ENCODE results near the gene SLCO3A1. TPM values are rescaled to one million over a fixed set of nuclear protein-coding genes. Genes with fewer than 3 reads are reported as not detected.

SLCO3A1 gene
- total and polyA plus RNA-seq, 12 donors, result 1.8 to 26.6 (median 17.2) TPM

DNA sequence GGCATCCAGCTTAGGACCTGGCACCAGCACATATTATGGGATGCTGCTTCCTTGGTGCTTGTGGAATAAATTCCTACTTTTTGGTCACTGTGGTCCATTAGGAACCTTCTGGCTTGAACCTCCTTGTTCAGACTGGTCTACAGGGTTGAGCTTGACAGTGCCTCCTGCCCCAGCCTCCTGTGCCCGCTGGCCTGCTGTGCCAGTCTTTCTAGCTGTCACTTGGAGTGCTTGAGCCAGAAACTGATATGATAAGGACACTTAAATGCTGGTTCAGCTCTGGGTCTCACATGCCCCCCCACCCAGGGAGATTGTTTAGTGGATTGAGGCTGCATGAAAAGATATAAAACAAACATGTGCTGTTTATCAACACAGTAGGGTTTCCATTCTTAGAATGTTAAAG is 147.8 kb downstream of the SLCO3A1 start:
- Histone ChIP-seq H3K36me3 (replicated peaks in 1 of 2) (no peaks in the 10 kb centered on the region), H3K27me3 (no peaks in the 10 kb centered on the region), H3K4me1 (replicated peaks in 1 of 2) (no peaks in the 10 kb centered on the region), H3K9me3 (replicated peaks in 1 of 3) (no peaks in the 10 kb centered on the region), H3K4me3 (no peak overlapping the region), H3K27ac (no peak overlapping the region)
- no peak for TF ChIP-seq POLR2A (IDR thresholded peaks at IDR 0.05)
- DNase-seq, result no peak
- intact Hi-C loops (cut with DNase I), result no loop called here
- WGBS, 4 donors, result 90 to 100% (median 97%) methylated on average over 1 of the region's 1 CpG

DNA sequence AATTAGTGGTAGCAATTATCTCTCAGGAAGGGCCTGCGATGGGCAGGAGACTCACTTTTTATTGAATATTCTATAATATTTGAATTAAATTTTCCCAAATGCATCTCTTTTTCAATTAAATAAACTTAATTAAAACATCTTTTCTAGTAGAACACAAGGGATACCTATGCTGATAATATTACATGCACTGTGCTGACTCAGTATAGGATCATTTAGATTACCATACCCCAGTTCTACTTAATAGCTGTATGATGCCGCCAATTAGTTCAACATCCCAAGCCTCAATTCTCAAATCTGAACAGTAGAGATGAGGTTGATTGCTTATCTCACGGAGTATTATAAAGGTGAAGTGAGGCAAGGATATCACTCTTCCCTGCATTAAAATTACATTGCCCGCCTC is 149.2 kb downstream of the SLCO3A1 start:
- no peaks in the 10 kb centered on the region for H3K9me3 ChIP-seq (replicated peaks in 1 of 3)
- H3K4me1 ChIP-seq (replicated peaks in 1 of 2), result no peaks in the 10 kb centered on the region
- intact Hi-C loops (cut with DNase I), result no loop called here
- TF ChIP-seq, protein P1, sequence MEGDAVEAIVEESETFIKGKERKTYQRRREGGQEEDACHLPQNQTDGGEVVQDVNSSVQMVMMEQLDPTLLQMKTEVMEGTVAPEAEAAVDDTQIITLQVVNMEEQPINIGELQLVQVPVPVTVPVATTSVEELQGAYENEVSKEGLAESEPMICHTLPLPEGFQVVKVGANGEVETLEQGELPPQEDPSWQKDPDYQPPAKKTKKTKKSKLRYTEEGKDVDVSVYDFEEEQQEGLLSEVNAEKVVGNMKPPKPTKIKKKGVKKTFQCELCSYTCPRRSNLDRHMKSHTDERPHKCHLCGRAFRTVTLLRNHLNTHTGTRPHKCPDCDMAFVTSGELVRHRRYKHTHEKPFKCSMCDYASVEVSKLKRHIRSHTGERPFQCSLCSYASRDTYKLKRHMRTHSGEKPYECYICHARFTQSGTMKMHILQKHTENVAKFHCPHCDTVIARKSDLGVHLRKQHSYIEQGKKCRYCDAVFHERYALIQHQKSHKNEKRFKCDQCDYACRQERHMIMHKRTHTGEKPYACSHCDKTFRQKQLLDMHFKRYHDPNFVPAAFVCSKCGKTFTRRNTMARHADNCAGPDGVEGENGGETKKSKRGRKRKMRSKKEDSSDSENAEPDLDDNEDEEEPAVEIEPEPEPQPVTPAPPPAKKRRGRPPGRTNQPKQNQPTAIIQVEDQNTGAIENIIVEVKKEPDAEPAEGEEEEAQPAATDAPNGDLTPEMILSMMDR (IDR thresholded peaks at IDR 0.05), result no peak
- TF ChIP-seq POLR2A (IDR thresholded peaks at IDR 0.05), result no peak
- H3K27ac ChIP-seq, result no peak overlapping the region
- DNase-seq, result no peak
- H3K4me3 ChIP-seq, result no peak overlapping the region
- 92 to 98% (median 96%) methylated on average over 4 of the region's 4 CpGs for WGBS, 4 donors
- H3K27me3 ChIP-seq, result no peaks in the 10 kb centered on the region
- no peaks in the 10 kb centered on the region for H3K36me3 ChIP-seq (replicated peaks in 1 of 2)

DNA sequence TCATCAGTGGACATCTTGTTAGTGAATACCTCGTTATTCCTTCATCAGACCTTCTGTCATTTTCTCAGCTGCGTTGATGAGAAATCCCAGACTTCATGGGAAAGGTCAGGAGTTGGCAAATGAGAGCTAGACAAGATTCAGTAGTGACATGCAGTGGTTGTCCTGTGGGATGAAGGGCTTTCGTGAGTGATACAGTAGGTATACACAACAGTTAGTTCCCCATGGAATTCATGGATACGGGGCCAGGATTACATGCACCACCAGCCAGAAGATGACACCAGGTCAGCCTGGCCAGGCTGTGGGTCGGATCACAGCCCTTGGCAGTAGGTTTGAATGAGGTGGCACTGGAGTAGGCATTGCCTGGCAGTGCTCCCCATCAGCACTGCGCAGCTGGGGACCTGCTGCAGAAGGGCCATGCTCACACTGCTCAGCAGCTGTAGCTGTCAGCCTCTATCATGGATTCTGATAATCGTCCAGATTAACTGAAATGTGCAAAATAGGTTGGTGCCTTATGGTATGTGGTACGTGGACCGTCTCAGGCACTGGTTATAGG is 150.1 kb downstream of the SLCO3A1 start:
- no peak for DNase-seq
- TF ChIP-seq, protein P1 (IDR thresholded peaks at IDR 0.05), result no peak
- TF ChIP-seq POLR2A (IDR thresholded peaks at IDR 0.05), result no peak
- Histone ChIP-seq H3K27me3 (no peaks in the 10 kb centered on the region), H3K9me3 (replicated peaks in 1 of 3) (no peaks in the 10 kb centered on the region), H3K36me3 (replicated peaks in 1 of 2) (no peaks in the 10 kb centered on the region), H3K27ac (no peak overlapping the region), H3K4me3 (no peak overlapping the region), H3K4me1 (replicated peaks in 1 of 2) (peaks cover under 1 to 5% of the 10 kb centered on the region in 2 donors)
- 87 to 94% (median 92%) methylated on average over 4 to 9 of the region's 9 CpGs for WGBS, 4 donors
- intact Hi-C loops (cut with DNase I), result no loop called here

DNA sequence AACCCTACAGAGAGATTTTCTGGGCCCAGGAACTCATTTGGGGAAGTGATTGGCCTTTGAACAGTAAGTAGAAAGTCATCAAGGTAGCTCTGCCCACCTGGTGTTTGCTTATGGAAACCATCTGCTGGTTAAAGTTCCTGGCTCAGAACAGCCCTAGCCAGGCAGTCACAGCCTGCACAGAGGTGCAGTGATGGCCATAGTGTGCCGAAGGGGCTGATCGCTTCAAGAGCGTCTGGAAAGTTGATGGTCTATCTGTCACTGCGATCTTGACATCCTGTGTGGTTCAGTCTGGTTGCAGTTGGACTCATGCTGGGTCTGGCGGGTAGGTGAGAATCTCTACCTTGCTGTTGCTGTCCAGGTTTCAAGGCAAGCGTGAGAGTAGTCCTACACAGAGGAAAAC is 151.6 kb downstream of the SLCO3A1 start:
- Histone ChIP-seq H3K9me3 (replicated peaks in 1 of 3) (no peaks in the 10 kb centered on the region), H3K4me1 (replicated peaks in 1 of 2) (peaks cover 6 to 14% of the 10 kb centered on the region in 2 donors), H3K27me3 (no peaks in the 10 kb centered on the region), H3K4me3 (no peak overlapping the region), H3K27ac (no peak overlapping the region), H3K36me3 (replicated peaks in 1 of 2) (no peaks in the 10 kb centered on the region)
- no peak for DNase-seq
- WGBS, 4 donors, result 89 to 91% (median 90%) methylated on average over 6 of the region's 6 CpGs; no CpG with 5 or more reads in 1 of the 4 donors
- intact Hi-C loops (cut with DNase I), result no loop called here
- TF ChIP-seq, protein P1 (IDR thresholded peaks at IDR 0.05), result no peak
- no peak for TF ChIP-seq POLR2A (IDR thresholded peaks at IDR 0.05)

All from adrenal gland (tissue), 12 donors.